HG03575 (cell line): ENCODE results near the gene SHB.
"Not testable (repeated sequence)": the region's sequence is repeated elsewhere in the genome, so short reads cannot be mapped to it uniquely, and the experiment has no call there.

Experiments used
- ATAC-seq: cut with Tn5 transposase; IDR thresholded peaks from one replicate; pipeline ENCODE4 v1.9.1; 2021; ENCODE audit not compliant: unreplicated experiment, insufficient number of reproducible peaks, low FRiP score; ENCODE audit errors: extremely low read depth

SHB gene

GRCh38 chr9:38047301-38048251 is 21.5 kb downstream of the SHB start:
- no peak for ATAC-seq

- no peak for ATAC-seq
Observed at GRCh38 chr9:38046661-38047300, 22.2 kb downstream of the SHB start.

GRCh38 chr9:38045939-38046338 is 23.1 kb downstream of the SHB start:
- not testable (repeated sequence) for ATAC-seq

GRCh38 chr9:38044706-38045105 is 24.3 kb downstream of the SHB start:
- ATAC-seq: no peak

- ATAC-seq: no peak
Observed at GRCh38 chr9:38043931-38044623, 24.9 kb downstream of the SHB start.

- no peak for ATAC-seq
Observed at GRCh38 chr9:38042626-38043357, 26.2 kb downstream of the SHB start.

- ATAC-seq: no peak
Observed at GRCh38 chr9:38041564-38042243, 27.3 kb downstream of the SHB start.

GRCh38 chr9:38039907-38040682 is 28.9 kb downstream of the SHB start:
- no peak for ATAC-seq

GRCh38 chr9:38039090-38039906 is 29.7 kb downstream of the SHB start:
- ATAC-seq: no peak

GRCh38 chr9:38038307-38039089 is 30.5 kb downstream of the SHB start:
- ATAC-seq: no peak

GRCh38 chr9:38037981-38038306 is 31.1 kb downstream of the SHB start:
- ATAC-seq: no peak

GRCh38 chr9:38036359-38037084 is 32.5 kb downstream of the SHB start:
- ATAC-seq: no peak

GRCh38 chr9:38035873-38036272 is 33.2 kb downstream of the SHB start:
- no peak for ATAC-seq

- ATAC-seq: no peak
Observed at GRCh38 chr9:38033941-38034340, 35.1 kb downstream of the SHB start.

GRCh38 chr9:38032266-38033110 is 36.5 kb downstream of the SHB start:
- ATAC-seq: no peak
